HG02763 (cell line): ENCODE data around the gene SPO11.

Experiments
- ATAC-seq: cut with Tn5 transposase; IDR thresholded peaks from one replicate; pipeline ENCODE4 v1.9.1; 2021; ENCODE audit warnings: mild to moderate bottlenecking, moderate library complexity; ENCODE audit not compliant: unreplicated experiment

SPO11 gene

DNA sequence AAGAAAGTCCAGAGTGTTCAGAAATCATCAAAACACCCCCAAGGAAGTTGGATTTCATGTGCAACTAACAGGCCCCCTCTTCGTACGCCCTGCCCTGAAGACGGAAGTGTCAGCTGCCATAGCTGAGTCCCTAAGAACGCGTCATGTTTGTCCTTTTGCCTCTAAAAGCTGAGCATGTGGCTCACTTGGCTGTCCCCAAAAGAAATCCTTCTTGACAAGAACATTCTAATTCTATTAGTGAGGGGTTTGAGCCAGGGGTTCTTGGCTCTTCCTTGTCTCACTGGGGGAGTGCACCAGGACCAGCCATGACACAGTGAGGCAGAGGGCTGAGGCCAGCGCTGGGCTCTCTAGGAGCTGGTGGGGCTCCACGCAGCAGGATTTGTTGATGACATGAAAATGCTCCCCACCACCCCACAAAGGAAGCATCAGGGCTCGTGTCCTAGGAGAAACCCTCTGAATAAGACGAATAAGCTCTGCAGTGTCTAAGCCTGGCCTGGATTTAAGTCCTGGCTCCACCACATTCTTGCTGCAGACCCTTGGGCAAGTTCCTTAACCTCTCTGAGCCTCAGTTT lies 20.0 kb upstream of the SPO11 start:
- ATAC-seq = no peak

DNA sequence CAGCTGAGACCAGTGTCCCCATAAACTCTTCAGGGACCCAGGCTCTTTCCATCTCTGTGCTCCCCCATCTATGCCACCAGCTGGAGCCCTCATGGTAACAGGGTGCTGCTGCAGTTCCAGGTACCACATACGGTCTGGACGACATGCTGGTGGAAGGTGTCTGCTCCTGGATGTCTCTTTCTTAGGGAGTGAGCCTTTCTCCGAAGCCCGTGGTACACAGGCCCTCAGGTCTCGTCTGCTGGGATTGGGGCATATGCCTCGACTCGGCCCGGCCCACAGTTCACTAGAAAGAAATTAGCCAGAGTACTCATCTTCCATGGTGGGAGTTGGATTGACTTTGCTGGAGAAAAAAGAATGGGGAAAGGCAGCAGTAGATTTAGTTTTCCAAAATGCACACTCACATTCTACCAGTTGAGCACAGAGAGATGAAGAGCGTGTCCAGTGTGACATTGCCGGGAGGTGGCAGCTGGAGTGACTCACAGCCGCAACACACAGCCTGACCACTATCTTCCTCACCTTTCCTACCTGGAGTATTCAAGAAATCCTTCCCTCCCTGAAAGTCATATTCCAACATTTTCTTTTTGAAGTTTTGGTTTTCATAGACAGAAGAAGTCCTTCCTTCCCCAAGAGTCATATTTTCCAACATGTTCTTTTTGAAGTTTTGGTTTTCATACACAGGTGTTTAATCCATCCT lies 18.6 kb upstream of the SPO11 start:
- ATAC-seq = no peak

DNA sequence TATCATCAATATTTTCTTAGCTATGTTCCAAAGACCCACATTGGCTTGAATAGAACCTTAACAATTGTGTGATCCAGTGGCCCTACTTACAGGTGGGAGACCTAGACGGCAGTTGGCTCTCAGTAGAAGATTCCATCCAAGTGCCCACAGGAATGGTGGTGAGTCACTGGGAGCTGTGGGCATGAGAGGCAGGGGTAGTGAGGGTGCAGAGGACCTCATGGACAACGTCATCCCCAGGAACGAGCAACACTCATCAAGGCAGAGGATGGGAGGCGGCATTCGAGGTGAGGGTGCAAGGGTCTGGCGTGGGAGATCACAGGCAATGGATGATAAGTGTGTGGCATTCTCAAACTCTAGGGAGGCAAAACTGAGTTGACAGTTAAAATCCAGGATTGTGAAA lies 17.5 kb upstream of the SPO11 start:
- no peak for ATAC-seq

DNA sequence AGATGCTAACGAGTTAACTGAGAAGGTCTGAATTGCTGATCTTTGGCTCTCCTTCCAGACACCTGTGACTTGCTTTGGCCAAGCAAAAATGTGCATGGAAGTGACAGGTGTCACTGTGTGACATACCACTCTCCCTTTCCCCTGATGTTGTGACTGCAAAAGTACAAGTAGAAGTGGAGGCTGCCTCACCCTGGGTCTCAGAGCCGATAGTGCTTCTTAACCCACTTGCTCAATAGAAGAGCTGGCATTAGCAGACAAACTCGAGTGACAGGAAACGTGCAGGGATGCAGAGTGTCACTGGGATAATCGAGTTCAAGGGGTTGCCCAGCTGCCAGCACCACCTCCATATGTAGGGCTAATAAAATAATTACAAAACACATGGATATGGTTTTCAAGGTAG lies 16.4 kb upstream of the SPO11 start:
- no peak for ATAC-seq

DNA sequence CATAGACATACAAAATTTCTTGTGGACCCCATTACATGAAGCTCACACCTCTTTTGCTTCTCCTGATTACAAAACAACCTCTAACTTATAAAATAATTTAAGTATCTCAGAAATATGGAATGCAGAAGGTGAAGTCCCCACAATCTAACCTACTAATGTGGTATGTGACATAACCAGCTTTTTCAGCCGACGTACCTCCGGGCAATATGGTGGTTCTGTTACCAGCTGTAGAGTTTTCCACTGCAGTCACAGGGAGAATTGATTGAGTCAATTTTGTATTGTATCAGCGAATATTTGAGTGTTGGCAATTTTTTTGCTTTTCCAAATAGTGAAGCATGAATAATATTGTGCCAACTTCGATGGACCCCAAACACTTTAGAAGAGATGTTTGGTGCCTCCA lies 15.7 kb upstream of the SPO11 start:
- ATAC-seq = no peak

DNA sequence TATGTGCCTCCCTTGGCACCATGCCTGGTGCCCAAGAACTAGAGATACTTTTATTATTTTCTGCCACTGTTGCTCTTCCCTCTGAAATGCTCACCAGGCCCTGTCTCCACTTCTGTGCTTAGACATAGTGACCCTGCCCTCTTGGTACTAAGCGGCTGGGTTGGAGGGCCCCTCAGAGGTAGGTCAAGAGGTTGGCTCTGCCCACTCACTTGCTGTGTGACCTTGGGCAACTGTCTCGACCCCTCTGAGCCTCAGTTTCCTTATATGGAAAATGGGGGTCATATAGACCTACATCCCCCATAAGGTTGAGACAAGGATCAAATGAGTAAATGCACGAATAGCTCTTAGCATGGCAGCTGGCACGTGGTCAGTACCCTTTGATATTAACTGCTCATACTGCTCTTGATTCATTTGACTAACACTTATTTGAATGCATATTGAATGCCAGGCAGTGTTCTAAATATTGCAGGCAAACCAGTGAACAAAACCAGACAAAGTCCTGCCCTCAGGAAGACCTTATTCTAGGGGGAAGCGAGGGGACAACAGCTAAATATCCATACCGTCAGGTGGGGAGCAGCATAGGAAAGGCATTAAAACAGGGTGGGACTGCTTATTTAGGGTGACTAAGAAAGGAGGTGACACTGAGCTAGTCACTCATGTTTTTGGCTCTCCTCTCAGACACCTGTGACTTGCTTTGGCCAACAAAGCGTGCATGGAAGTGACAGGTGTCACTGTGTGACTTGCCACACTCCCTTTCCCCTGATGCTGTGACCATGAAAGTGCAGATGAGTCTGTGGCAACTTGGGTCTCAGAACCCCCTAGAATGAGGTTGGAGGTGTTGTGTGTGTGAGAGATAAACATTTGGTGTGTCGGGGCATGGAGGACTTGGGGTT lies 14.3 kb upstream of the SPO11 start:
- no peak for ATAC-seq

DNA sequence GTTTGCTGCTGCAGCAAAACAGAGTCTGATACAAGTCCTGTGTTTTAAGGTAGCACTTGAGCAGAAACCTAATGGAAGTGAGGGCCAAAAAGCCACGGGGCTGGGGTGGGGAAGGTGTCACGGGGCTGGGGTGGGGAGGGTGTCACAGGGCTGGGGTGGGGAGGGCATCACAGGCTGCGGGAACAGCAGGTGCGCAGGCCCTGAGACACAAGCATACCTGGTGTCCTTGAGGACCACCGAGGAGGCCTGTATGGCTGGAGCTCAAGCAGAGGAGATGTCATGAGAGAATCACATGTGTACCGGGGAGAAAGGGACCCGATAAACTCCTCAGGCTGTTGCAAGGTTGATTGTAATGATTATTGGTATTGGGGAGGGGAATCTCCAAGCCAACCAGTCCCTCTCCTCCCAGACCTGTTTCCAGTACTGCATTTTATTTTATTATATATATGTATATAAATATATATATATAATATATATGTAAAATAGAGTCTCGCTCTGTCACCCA lies 13.6 kb upstream of the SPO11 start:
- ATAC-seq = no peak

DNA sequence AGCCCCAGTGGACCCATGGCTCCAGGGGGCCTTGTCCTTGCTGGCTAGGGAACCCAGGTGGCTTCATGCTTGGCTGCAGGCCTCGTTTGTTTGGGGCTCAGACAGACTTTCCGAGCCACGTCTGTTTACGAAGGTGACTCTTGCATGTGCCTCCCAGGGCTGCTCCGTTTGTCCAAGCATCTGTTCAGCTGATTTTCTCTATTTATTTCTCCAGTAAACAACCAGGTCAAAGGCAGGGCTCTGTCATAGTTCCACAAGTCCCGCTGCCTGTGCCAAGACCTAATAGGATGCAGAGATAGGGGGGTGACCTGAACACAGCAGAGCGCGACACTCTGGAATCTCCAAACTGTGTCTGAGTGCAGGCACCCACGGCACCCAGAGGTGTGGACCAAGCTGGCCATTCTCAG lies 12.8 kb upstream of the SPO11 start:
- ATAC-seq = no peak

DNA sequence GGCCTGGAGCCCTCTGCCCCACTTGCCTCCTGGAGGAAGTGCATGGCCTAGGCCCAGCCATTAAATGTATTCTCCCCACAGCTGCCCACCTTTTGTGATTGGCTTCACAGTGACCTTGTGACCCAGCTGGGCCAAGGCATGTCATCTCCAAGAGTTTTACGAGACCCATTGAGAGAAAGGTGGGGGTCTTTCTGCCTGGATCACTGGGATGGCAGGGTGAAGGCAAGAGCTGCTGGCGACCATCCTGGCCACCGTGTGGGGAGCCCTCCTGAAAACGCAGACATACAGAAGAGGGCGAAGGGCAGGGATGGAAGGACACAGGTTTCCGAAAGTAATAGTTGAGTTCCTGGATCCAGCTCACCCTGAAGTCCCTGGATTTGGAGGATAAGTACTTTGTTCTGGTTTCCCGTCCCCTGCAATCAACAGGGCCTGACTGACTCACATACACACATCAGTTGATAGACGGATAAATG lies 12.3 kb upstream of the SPO11 start:
- no peak for ATAC-seq

DNA sequence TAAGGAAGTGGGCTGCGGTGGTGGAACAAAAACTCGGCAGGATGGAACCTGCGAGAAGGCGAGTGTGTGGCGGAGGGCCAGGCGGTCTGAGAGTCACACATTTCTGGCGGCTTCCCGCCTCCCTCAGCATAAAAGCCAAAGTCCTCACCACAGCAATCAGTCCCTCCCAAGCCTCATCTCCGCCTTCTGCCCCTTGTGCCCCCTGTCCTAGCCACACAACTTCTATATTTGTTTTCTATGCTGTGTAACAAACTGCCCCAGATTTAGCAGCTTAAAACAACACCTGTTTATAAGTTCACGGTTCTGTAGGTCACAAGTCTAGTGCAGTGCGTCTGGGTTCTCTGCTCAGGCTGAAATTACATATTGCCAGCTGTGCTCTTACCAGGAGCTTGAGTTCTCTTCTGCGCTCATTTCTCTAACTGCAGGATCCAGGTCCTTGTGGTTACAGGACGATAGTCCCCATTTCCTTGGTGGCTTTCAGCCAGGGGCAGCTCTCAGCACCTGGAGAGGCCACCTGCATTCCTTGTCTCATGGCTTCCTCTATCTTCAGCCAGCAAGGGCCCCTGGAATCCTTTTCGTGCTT lies 11.7 kb upstream of the SPO11 start:
- ATAC-seq = no peak

DNA sequence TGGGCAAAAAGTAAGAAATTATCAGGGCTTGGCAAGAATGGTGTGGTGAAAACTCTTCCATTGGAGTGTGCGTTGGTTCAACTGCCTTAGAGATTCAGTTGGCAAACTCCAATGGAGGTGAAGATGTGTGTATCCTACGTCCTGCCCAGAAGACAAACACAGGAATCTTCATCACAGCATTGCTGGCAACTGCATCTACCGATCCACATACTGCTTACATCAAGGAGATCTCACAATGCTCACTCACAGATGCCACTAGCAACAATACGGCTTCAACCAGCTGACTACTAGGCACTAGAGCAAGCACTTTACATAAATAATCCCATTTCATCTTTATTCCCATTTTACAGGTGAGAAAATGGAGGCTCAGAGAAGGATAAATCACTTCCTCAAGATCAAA lies 10.0 kb upstream of the SPO11 start:
- ATAC-seq = no peak

DNA sequence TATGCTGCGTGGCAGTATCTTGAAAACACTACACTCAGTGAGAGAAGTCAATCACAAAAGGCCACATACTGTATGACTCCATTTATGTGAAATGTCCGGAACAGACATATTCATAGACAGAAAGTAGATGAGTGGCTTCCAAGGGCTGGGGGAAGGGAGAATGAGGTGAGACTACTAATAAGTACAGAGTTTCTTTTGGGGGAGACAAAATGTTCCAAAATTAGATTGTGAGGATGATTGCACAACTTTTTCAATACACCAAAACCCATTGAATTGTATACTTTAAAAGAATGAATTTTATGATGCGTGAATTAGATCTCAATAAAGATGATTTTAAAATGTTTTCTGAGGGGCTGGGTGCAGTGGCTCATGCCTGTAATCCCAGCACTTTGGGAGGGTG lies 9.2 kb upstream of the SPO11 start:
- ATAC-seq = no peak

DNA sequence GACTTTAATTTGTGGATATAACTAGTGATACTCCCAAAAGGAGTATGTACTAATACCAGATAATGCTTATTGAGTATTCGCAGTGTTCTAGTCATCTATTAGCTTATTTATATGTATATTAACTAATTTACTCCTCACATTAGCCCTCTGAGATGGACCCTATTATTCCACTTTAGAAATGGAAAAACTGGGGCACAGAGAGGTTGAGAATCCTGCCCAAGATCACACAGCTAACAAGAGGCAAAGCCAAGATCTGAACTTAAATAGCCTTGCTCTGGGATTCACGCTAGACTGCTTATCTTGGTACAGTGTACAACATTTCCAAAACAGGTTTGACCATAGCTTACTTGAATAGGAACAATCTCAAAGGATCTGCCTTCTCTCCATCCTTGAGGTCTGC lies 8.5 kb upstream of the SPO11 start:
- ATAC-seq = no peak

DNA sequence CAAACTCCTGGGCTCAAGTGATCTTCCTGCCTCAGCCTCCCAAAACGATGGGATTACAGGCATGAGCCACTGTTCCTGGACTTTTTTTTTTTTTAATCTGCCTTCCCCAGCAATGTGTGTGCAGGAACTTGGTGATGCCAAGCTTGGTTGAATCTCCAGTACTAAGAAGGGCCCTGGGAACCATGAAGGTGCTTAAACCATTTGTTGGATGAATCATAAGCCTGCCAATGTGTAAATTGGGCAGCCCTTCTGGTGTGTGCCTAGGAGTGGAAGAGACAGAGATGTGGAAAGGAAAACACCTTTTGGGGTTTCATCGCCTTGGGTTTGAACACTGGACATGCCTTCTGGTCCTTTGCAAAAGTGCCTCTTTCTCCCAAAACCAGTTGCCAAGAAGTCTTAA lies 7.1 kb upstream of the SPO11 start:
- no peak for ATAC-seq

DNA sequence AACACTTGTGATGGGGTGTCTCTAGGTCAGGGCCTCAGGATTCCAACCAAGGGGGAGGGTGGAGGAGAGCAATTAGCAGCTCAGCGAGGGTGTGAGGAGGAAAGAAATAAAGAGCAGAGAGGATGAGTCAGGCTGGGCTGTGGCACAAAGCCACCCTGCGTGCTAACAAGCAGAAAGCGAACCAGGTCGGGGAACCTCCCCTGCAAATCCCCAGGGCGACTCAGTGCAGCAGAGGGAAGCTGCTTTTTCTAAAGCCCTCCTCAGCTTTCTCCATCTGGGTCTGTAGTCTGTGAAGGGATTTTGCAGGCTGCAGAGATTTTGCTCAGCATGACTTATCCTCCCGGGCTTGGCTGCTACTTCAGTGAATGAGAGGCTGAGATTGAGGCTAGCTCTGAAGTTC lies 6.6 kb upstream of the SPO11 start:
- ATAC-seq = no peak

DNA sequence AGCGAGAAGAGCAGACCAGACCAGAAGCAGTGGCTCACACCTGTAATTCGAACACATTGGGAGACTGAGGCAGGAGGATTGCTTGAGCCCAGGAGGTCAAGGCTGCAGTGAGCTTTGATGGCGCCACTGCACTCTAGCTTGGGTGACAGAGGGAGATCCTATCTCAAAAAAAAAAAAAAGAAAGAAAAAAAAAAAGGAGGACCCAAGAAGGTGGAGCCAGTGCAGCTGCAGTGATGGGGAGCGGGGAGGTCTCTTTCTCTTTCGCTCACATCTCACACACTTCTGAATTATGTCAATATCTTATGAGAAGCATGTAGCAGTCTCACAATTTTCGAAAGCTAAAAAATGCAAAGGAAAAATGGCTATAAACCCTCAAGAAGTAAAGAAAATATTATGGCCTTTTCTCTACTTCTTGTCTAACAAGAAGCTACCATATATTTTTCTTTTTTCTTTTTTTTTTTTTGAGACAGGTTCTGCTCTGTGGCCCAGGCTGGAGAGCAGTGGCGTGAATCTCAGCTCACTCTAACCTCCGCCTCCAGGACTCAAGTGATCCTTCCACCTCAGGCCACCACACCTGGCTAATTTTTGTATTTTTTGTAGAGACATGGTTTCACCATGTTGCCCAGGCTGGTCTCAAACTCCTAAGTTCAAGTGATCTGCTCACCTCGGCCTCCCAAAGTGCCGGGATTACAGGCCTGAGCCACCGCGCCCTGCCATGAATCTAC lies 3.8 kb upstream of the SPO11 start:
- ATAC-seq = no peak

DNA sequence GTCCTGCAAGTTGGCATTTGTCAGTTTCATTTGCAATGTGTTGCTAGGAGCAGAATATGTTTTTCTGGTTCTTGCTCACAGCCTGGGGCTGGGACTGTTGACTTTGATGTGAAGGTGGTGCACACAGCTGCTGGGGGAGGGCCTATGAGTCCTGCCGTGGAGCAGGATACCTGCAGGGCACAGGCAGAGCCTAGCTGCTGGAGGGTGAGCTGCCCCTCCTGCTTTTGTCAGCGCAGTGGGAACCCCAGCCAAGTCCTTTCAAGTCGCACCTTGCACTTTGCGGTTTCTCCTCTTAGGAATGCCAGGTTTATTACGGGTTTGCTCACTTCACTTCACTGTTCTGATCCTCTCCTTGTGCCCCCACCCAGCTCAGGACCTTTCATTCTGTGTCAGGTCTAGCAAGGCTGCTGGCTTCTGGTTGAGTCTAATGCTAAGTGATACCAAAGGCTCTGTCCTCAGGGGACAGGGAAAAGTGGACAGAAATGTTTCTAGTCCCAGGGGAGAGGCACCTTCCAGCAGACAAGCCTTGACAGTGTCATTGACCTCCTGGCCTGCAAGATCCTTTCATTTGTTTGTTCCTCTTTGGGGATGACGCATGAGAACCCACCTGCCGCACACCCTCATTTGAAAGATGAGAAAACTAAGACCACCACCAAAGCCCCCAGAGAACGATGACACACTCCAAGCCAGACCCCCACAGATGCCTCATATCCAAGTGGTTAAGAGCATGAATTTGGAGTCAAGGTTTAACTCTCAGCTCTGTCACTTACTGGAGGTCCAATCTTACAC lies 2.7 kb upstream of the SPO11 start:
- no peak for ATAC-seq

DNA sequence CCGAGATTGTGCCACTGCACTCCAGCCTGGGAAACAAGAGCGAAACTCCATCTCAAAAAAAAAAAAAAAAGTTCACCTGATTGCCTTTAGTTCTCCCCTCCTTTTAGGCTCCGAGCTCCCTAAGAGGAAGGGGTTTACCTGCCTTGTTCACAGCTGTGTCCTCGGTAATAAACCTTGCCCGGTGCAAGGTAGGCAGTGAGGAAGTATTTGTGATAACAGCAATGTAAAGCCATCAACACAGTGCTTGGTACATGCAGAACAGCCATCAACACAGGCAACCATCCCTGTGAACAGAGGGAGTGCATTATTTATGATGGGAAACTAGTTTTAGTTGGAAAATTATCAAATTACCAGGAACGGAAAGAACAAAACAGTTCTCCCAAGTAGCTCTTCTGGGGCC lies 1.8 kb upstream of the SPO11 start:
- ATAC-seq = no peak

DNA sequence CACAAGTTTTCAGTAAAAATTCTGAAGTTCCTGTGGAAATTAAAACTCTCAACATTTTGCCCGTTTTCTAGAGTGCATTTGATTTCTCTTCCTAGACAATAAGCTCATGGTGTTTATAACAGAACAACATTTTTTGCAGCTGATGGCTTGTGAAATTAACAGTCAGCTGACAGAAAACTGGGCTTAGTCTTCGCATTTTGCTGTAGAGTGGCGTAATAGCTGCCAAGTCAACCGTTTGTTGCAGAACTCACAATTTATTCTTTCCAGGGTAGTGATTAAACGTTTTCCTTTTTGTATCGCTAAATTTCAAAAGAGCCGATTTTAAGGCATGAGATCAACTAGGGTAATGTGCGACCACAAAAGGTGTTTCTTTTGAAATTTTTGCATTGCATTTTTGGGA lies 1.4 kb downstream of the SPO11 start:
- ATAC-seq = no peak
